Heart right ventricle (tissue), 16 donors: ENCODE measurements around the gene SMC4. TPM values are rescaled to one million over a fixed set of nuclear protein-coding genes. Genes with fewer than 3 reads are reported as not detected.

Experiments
- ATAC-seq, 8 donors: fragments of 200-7000 bp; cut with Tn5 transposase; one replicate each; pipeline ENCODE4 v1.9.1; 2020; ENCODE audit warnings: mild to moderate bottlenecking in 8 of 8, moderate library complexity in 8 of 8, moderate number of reproducible peaks in 1 of 8
- DNase-seq, 2 donors: peaks; one replicate each; pipeline ENCODE4 v3.0.0-alpha.2; 2020
- H3K27ac ChIP-seq, 10 donors: fragments of 200-600 bp; sonication (generic) in 2 of 10; one replicate each; pipeline versions ENCODE4 v1.5.0 to v1.8.0; 2020 to 2022; ENCODE audit warnings: mild to moderate bottlenecking in 3 of 10
- H3K27me3 ChIP-seq, 7 donors: fragments of 200-600 bp; one replicate each; pipeline ENCODE4 v1.8.0; 2021 to 2022; ENCODE audit warnings: mild to moderate bottlenecking in 2 of 7
- H3K36me3 ChIP-seq, 9 donors: fragments of 200-600 bp; sonication (generic) in 1 of 9; one replicate each; pipeline versions ENCODE4 v1.5.0 to v1.8.0; 2020 to 2022; ENCODE audit warnings: mild to moderate bottlenecking in 2 of 9
- H3K4me1 ChIP-seq, 9 donors: fragments of 200-600 bp; sonication (generic) in 1 of 9; one replicate each; pipeline versions ENCODE4 v1.5.0 to v1.8.0; 2020 to 2022; ENCODE audit warnings: mild to moderate bottlenecking in 4 of 9
- H3K4me3 ChIP-seq, 10 donors: fragments of 200-600 bp; sonication (generic) in 2 of 10; one replicate each; pipeline versions ENCODE4 v1.5.0 to v1.8.0; 2020 to 2022; ENCODE audit warnings: mild to moderate bottlenecking in 7 of 10, moderate library complexity in 2 of 10
- H3K9me3 ChIP-seq, 11 donors: fragments of 200-600 bp in 10 of 11; sonication (generic) in 2 of 11; one replicate each; pipeline versions ENCODE4 v1.5.0 to v1.8.0; 2013 to 2022; ENCODE audit warnings: mild to moderate bottlenecking in 2 of 11, control low read depth in 1 of 11, moderate library complexity in 1 of 11
- CTCF ChIP-seq, 9 donors: fragments of 200-600 bp; sonication (generic) in 2 of 9; IDR thresholded peaks; one replicate each; pipeline versions ENCODE4 v1.5.0 to v1.8.0; 2021 to 2022; ENCODE audit warnings: antibody characterized with exemption in 9 of 9, mild to moderate bottlenecking in 5 of 9, moderate library complexity in 1 of 9
- WGBS, 2 donors: extraction: QIAGEN DNeasy Blood & Tissue Kit; methylation state at CpG; one replicate each; pipeline ENCODE4 v1.1.7; 2013; ENCODE audit warnings: inconsistent platforms in 1 of 2; 5-methylcytosine and 5-hydroxymethylcytosine counted together
- intact Hi-C, 10 donors: fragments of 100-400 bp; cut with DNase I; formaldehyde crosslinking; loops; one replicate each; pipeline versions ENCODE4 v1.11.1 to v1.14.2; 2022
- polyA plus RNA-seq, 2 donors: library from polyadenylated mRNA; stranded (reverse); fragments of 200-250 nt; gene quantifications; one replicate each; pipeline ENCODE4 v1.2.3, GENCODE V29; 2013
- total RNA-seq, 10 donors: library from RNA; stranded (reverse); fragmentation: NEBNext Ultra II Directional in 3 of 10; extraction: Animal tissue kit (Norgen Biotek cat#: 25700) in 3 of 10; gene quantifications; one replicate each; pipeline versions ENCODE4 v1.2.1 to v1.2.4, GENCODE V29; 2021 to 2023
- donor health status: Arrhythmogenic right ventricular cardiomyopathy.
- donor health status: ischemic (EF 13 %, LVEDD 7.1; RV severe dilation, severe dysfunction).
- donor health status: healthy with polysubstance abuse.
- donor health status: DM: no; HTN: yes; CAD: no.
- donor health status: DM: no; HTN: no; CAD: no.
- donor health status: ischemic (EF 25% LVEDD 6.9; RV normal size, moderate dysfunction).
- donor health status: ischemic (EF 25% LVEDD 5.7; RV mildly dilated, moderate dysfunction).
- donor health status: healthy.
- donor health status: DM: yes; HTN: yes; CAD: no.
- donor health status: Ischemic cardiomyopathy.
- donor health status: ischemic (EF 35%, LVEDD 5.7; RV mildly dilated, moderate dysfunction).
- donor health status: nonischemic (EF 11% LVEDD 7.7; RV severe dilation, severe dysfunction).
- donor health status: DM: yes; HTN: yes; CAD: no.
- donor health status: PGD.
- donor health status: ischemic (EF 29% LVEDD 5.4; RV normal size, mild dysfunction).
- donor health status: nonischemic (EF 23%, LVEDD 6.1; RV moderate dilation, normal function).

SMC4 gene
- total and polyA plus RNA-seq, 12 donors, result 8.9 to 38.6 (median 17.3) TPM

- Histone ChIP-seq H3K9me3 (no peaks in the 10 kb centered on the region), H3K4me3 (no peak overlapping the region), H3K27ac (no peak overlapping the region), H3K27me3 (no peaks in the 10 kb centered on the region), H3K36me3 (peaks cover 0 to 44% (median 0%) of the 10 kb centered on the region in 9 donors), H3K4me1 (no peaks in the 10 kb centered on the region)
- DNase-seq (no peak), ATAC-seq (no peak)
- WGBS, 2 donors, result 85% methylated on average over 2 of the region's 2 CpGs
- intact Hi-C loops, result no loop called here
- no peak for TF ChIP-seq CTCF (IDR thresholded peaks at IDR 0.05)
These were observed 30.6 kb upstream of the SMC4 start for GRCh38 chr3:160368804-160369203.

- WGBS, 2 donors, result 89 to 98% methylated on average over 1 of the region's 1 CpG
- Histone ChIP-seq H3K4me1 (no peaks in the 10 kb centered on the region), H3K36me3 (peaks cover 0 to 51% (median 0%) of the 10 kb centered on the region in 9 donors), H3K27me3 (no peaks in the 10 kb centered on the region), H3K4me3 (no peak overlapping the region), H3K27ac (no peak overlapping the region), H3K9me3 (no peaks in the 10 kb centered on the region)
- ATAC-seq (no peak), DNase-seq (no peak)
- intact Hi-C loops, result no loop called here
- no peak for TF ChIP-seq CTCF (IDR thresholded peaks at IDR 0.05)
These were observed 29.7 kb upstream of the SMC4 start for GRCh38 chr3:160369784-160370183.

GRCh38 chr3:160370987-160371857, 28.2 kb upstream of the SMC4 start:
- H3K27ac ChIP-seq, result no peak overlapping the region
- H3K27me3 ChIP-seq, result no peaks in the 10 kb centered on the region
- no peak for TF ChIP-seq CTCF (IDR thresholded peaks at IDR 0.05)
- H3K36me3 ChIP-seq, result peaks cover 0 to 54% (median 12%) of the 10 kb centered on the region in 9 donors
- DNase-seq (no peak), ATAC-seq (no peak)
- H3K9me3 ChIP-seq, result no peaks in the 10 kb centered on the region
- intact Hi-C loops, result no loop called here
- 88 to 90% methylated on average over 6 of the region's 6 CpGs for WGBS, 2 donors
- H3K4me3 ChIP-seq, result no peak overlapping the region
- H3K4me1 ChIP-seq, result no peaks in the 10 kb centered on the region

GRCh38 chr3:160372780-160373179, 26.7 kb upstream of the SMC4 start:
- peaks cover 0 to 66% (median 17%) of the 10 kb centered on the region in 9 donors for H3K36me3 ChIP-seq
- H3K4me3 ChIP-seq, result no peak overlapping the region
- ATAC-seq (no peak), DNase-seq (no peak)
- H3K27ac ChIP-seq, result no peak overlapping the region
- no peaks in the 10 kb centered on the region for H3K4me1 ChIP-seq
- TF ChIP-seq CTCF (IDR thresholded peaks at IDR 0.05), result no peak
- intact Hi-C loops, result no loop called here
- no peaks in the 10 kb centered on the region for H3K27me3 ChIP-seq
- no peaks in the 10 kb centered on the region for H3K9me3 ChIP-seq
